Measurements from ENCODE around the gene ITGA3. TPM values are rescaled to one million over a fixed set of nuclear protein-coding genes. Genes with fewer than 3 reads are reported as not detected.
A peak's percentile ranks its signal among the peaks of the same experiment; 100 is the strongest.

Gene ITGA3
- total RNA-seq, 2 experiments from 2014 or later, result 2.3 to 2.4 TPM

DNA sequence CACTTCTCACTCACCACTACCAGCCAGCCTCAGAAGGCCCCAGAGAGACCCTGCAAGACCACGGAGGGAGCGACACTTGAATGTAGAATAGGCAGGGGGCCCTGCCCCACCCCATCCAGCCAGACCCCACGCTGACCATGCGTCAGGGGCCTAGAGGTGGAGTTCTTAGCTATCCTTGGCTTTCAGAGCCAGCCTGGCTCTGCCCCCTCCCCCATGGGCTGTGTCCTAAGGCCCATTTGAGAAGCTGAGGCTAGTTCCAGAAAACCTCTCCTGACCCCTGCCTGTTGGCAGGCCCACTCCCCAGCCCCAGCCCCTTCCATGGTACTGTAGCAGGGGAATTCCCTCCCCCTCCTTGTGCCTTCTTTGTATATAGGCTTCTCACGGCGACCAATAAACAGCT is 34.2 kb downstream of the ITGA3 start:
- Mint-ChIP-seq H3K9me3 (no peaks in the 10 kb centered on the region), H3K36me3 (ENCODE audit: low read depth) (peaks cover 9% of the 10 kb centered on the region), H3K4me1 (ENCODE audit: low read depth) (peaks cover 15% of the 10 kb centered on the region), H3K4me3 (no peak overlapping the region), H3K27ac (no peak overlapping the region), H3K27me3 (no peaks in the 10 kb centered on the region)
- Histone ChIP-seq H3K4me1 (ENCODE audit: insufficient read depth, low read length) (peaks cover 6% of the 10 kb centered on the region), H3K27me3 (ENCODE audit: control insufficient read depth in 1 of 2, insufficient read depth in 2 of 2, low read length in 2 of 2) (no peaks in the 10 kb centered on the region), H3K36me3 (ENCODE audit: insufficient read depth, low read length) (no peaks in the 10 kb centered on the region), H3K4me3 (ENCODE audit: low read length) (no peak overlapping the region), H3K9me3 (ENCODE audit: control insufficient read depth in 1 of 2, insufficient read depth in 1 of 2, low read length in 2 of 2) (no peaks in the 10 kb centered on the region), H3K27ac (ENCODE audit: low read depth in 1 of 2, low read length in 2 of 2) (no peak overlapping the region)
- DNase-seq (peak in 1 of 14 experiments; percentile 11), ATAC-seq (ENCODE audit: poor library complexity) (no peak)
- TF ChIP-seq, protein P1, sequence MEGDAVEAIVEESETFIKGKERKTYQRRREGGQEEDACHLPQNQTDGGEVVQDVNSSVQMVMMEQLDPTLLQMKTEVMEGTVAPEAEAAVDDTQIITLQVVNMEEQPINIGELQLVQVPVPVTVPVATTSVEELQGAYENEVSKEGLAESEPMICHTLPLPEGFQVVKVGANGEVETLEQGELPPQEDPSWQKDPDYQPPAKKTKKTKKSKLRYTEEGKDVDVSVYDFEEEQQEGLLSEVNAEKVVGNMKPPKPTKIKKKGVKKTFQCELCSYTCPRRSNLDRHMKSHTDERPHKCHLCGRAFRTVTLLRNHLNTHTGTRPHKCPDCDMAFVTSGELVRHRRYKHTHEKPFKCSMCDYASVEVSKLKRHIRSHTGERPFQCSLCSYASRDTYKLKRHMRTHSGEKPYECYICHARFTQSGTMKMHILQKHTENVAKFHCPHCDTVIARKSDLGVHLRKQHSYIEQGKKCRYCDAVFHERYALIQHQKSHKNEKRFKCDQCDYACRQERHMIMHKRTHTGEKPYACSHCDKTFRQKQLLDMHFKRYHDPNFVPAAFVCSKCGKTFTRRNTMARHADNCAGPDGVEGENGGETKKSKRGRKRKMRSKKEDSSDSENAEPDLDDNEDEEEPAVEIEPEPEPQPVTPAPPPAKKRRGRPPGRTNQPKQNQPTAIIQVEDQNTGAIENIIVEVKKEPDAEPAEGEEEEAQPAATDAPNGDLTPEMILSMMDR (IDR thresholded peaks at IDR 0.05), result no peak
- intact Hi-C loops (cut with DNase I, micrococcal nuclease), result loop anchor here in 1 of 2 experiments (5.0 to 10.0 kb wide), 3 partner anchors 33 to 385 kb away; partner anchors contain the start of genes ITGA3, SLC35B1 and TMEM92
- POLR2A ChIA-PET, result no interaction called here
- CTCF ChIA-PET, result no interaction called here

DNA sequence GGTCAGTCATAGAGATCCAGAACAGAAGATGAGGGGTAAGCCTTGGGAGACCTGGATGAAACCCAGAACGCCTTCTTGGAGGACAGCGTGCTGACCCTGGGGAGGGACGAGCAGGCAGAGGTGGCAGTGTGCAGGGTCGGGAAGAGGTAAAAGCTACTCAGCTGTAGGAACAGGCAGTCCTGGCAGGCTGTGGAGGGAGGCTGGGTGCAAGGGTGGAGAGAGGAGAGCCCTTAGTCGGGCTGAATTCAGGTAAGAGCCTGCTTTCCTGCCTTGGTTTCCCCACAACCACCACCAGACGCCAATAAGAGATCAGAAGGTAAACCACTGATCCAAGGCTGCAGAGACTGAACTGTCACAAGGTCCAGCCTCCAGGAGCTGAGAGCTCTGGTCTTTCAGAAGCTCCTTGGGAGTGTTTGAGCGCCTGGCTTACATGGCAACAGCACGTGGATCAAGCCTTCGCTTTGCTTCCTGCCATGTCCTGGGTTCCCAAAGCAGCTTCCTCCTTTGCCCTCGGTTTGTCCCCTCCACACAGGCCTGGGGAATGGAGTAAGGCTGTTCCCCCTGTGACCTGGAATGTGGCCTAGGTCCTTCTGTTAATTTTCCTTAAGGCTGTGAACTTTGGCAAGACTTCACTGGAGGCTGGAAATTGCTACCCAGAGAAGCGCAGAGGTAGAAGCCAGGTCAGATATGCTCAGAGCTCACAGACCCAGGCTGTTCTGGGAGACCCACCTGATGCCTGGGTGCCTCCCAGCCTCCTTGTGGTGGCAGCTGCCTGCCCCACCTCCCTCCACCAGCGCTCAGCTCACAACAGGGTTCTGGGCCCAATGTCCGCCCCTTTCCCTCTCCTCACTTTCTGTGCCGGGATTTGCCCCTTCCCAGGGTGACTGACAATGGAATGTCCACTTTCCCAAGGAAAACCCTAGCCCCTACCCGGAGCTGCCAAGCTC is 35.3 kb downstream of the ITGA3 start:
- DNase-seq (peak in 1 of 14 experiments; percentile 16), ATAC-seq (ENCODE audit: poor library complexity) (no peak)
- H3K4me3 ChIP-seq (ENCODE audit: low read length), result no peak overlapping the region
- TF ChIP-seq, protein P1 (IDR thresholded peaks at IDR 0.05), result no peak
- ChIA-PET CTCF (no interaction called here), POLR2A (interaction anchor here (0.9 kb wide), 1 partner anchor 24 kb away, joined by 3 read pairs; no protein-coding TSS in a partner anchor)
- H3K9me3 ChIP-seq (ENCODE audit: control insufficient read depth in 1 of 2, insufficient read depth in 1 of 2, low read length in 2 of 2), result no peaks in the 10 kb centered on the region
- no peaks in the 10 kb centered on the region for H3K27me3 ChIP-seq (ENCODE audit: control insufficient read depth in 1 of 2, insufficient read depth in 2 of 2, low read length in 2 of 2)
- intact Hi-C loops (cut with DNase I, micrococcal nuclease), result loop anchor here in 1 of 2 experiments (5.0 to 10.0 kb wide), 3 partner anchors 34 to 386 kb away; partner anchors contain the start of genes ITGA3, SLC35B1 and TMEM92
- H3K27ac Mint-ChIP-seq, result no peak overlapping the region
- peaks cover 27% of the 10 kb centered on the region for H3K4me1 Mint-ChIP-seq (ENCODE audit: low read depth)
- H3K27ac ChIP-seq (ENCODE audit: low read depth in 1 of 2, low read length in 2 of 2), result no peak overlapping the region
- H3K27me3 Mint-ChIP-seq, result no peaks in the 10 kb centered on the region
- no peaks in the 10 kb centered on the region for H3K9me3 Mint-ChIP-seq
- no peak overlapping the region for H3K4me3 Mint-ChIP-seq
- no peaks in the 10 kb centered on the region for H3K36me3 ChIP-seq (ENCODE audit: insufficient read depth, low read length)
- peaks cover 17% of the 10 kb centered on the region for H3K4me1 ChIP-seq (ENCODE audit: insufficient read depth, low read length)
- H3K36me3 Mint-ChIP-seq (ENCODE audit: low read depth), result peaks cover 12% of the 10 kb centered on the region

DNA sequence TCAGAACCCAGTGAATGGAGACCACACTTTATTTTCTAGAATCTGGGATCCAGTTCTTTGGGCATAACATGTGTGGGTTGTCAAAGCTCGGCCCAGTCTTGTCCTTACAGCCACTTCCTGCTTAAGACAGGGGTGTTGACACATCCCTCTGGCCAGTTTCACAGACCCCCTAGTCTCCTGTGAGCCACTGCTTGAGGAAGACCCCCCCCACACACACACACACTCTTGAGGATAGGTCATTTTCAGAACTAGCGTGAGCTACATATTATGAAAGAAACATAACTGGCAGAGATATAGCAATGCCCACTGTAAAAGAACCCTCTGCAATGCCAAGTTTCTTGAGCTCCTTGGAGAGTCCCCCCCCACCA is 36.0 kb downstream of the ITGA3 start:
- TF ChIP-seq, protein P1 (IDR thresholded peaks at IDR 0.05), result no peak
- Mint-ChIP-seq H3K4me3 (no peak overlapping the region), H3K4me1 (ENCODE audit: low read depth) (peaks cover 31% of the 10 kb centered on the region), H3K27ac (no peak overlapping the region), H3K27me3 (no peaks in the 10 kb centered on the region), H3K9me3 (no peaks in the 10 kb centered on the region), H3K36me3 (ENCODE audit: low read depth) (peaks cover 12% of the 10 kb centered on the region)
- ATAC-seq (ENCODE audit: poor library complexity) (no peak), DNase-seq (no peak)
- Histone ChIP-seq H3K9me3 (ENCODE audit: control insufficient read depth in 1 of 2, insufficient read depth in 1 of 2, low read length in 2 of 2) (no peaks in the 10 kb centered on the region), H3K27ac (ENCODE audit: low read depth in 1 of 2, low read length in 2 of 2) (no peak overlapping the region), H3K36me3 (ENCODE audit: insufficient read depth, low read length) (no peaks in the 10 kb centered on the region), H3K4me3 (ENCODE audit: low read length) (no peak overlapping the region), H3K27me3 (ENCODE audit: control insufficient read depth in 1 of 2, insufficient read depth in 2 of 2, low read length in 2 of 2) (no peaks in the 10 kb centered on the region), H3K4me1 (ENCODE audit: insufficient read depth, low read length) (peaks cover 23% of the 10 kb centered on the region)
- ChIA-PET CTCF (interaction anchor here (0.6 to 1.7 kb wide), 3 partner anchors 23 to 59 kb away, joined by 3 to 6 read pairs (median 4); partner anchors contain the start of gene ITGA3), POLR2A (no interaction called here)
- intact Hi-C loops (cut with DNase I, micrococcal nuclease), result loop anchor here in 1 of 2 experiments (5.0 to 10.0 kb wide), 3 partner anchors 35 to 387 kb away; partner anchors contain the start of genes ITGA3, SLC35B1 and TMEM92

Measured in CD4-positive, alpha-beta T cell (primary cell).